Testis (tissue), 3 donors: ENCODE measurements around the gene CFAP299. TPM values are rescaled to one million over a fixed set of nuclear protein-coding genes. Genes with fewer than 3 reads are reported as not detected.

Source experiments
- DNase-seq: peaks from one replicate; pipeline ENCODE4 v3.0.0-alpha.2; 2019
- H3K27ac ChIP-seq, 2 donors: fragments of 200-600 bp; sonication (generic); one replicate each; pipeline ENCODE4 v1.5.1; 2019
- H3K27me3 ChIP-seq: fragments of 200-600 bp; sonication (generic); one replicate; pipeline ENCODE4 v1.5.1; 2019
- H3K36me3 ChIP-seq: fragments of 200-600 bp; sonication (generic); one replicate; pipeline ENCODE4 v1.5.1; 2017; ENCODE audit warnings: low read depth; ENCODE audit errors: missing control alignments
- H3K4me1 ChIP-seq: fragments of 200-600 bp; sonication (generic); one replicate; pipeline ENCODE4 v1.5.1; 2019
- H3K4me3 ChIP-seq, 2 donors: fragments of 200-600 bp; sonication (generic); one replicate each; pipeline ENCODE4 v1.5.1; 2017 to 2019
- H3K9me3 ChIP-seq: fragments of 200-600 bp; sonication (generic); one replicate; pipeline ENCODE4 v1.5.1; 2017
- CTCF ChIP-seq, 3 experiments: fragments of 450-650 bp in 2 of 3; fragments of 200-600 bp in 1 of 3; sonication (generic) in 1 of 3; IDR thresholded peaks; one replicate each; pipeline ENCODE4 v1.5.1; 2016 to 2019; ENCODE audit warnings: antibody characterized with exemption in 3 of 3, mild to moderate bottlenecking in 2 of 3, moderate library complexity in 1 of 3
- POLR2A ChIP-seq: fragments of 450-650 bp; IDR thresholded peaks from one replicate; pipeline ENCODE4 v1.6.1; 2017; ENCODE audit warnings: antibody characterized with exemption, mild to moderate bottlenecking, moderate library complexity
- WGBS, 2 donors: methylation state at CpG; one replicate each; pipeline ENCODE4 v1.1.5; 2018; 5-methylcytosine and 5-hydroxymethylcytosine counted together
- intact Hi-C: fragments of 100-400 bp; cut with DNase I; formaldehyde crosslinking; loops from one replicate; pipeline ENCODE4 v1.15.1; 2023; ENCODE audit warnings: low total_unique reads
- polyA plus RNA-seq: library from polyadenylated mRNA; stranded (reverse); fragments of 350-450 nt; fragmentation: Illumina TruSeq; extraction: RNeasy Lipid Tissue Mini Kit (QIAGEN cat#74804); gene quantifications from one replicate; pipeline ENCODE4 v1.2.3, GENCODE V29; 2014; ENCODE audit warnings: low read depth, low replicate concordance; ENCODE audit not compliant: insufficient read depth
- total RNA-seq, 2 donors: library from RNA; depleted of rRNA; stranded (reverse); fragments of >200 nt; gene quantifications; one replicate each; pipeline ENCODE4 v1.2.3, GENCODE V29; 2016

The CFAP299 gene
- total and polyA plus RNA-seq, 3 donors from 2014 or later: 18.1 to 51.9 (median 21.4) TPM

- intact Hi-C loops: no loop called here
- WGBS, 2 donors: 95% methylated on average over 8 of the region's 8 CpGs
- Histone ChIP-seq H3K27me3 (no peaks in the 10 kb centered on the region), H3K27ac (no peak overlapping the region), H3K4me3 (no peak overlapping the region), H3K36me3 (no peaks in the 10 kb centered on the region), H3K9me3 (no peaks in the 10 kb centered on the region), H3K4me1 (no peaks in the 10 kb centered on the region)
- TF ChIP-seq POLR2A (no peak), CTCF (IDR thresholded peaks at IDR 0.05) (no peak)
- no peak for DNase-seq
Observed at GRCh38 chr4:80321341-80321740, 14.2 kb upstream of the CFAP299 start.

GRCh38 chr4:80321776-80322175 lies 13.8 kb upstream of the CFAP299 start:
- H3K4me1 ChIP-seq: no peaks in the 10 kb centered on the region
- 75 to 76% methylated on average over 4 of the region's 4 CpGs for WGBS, 2 donors
- H3K4me3 ChIP-seq: no peak overlapping the region
- TF ChIP-seq CTCF (IDR thresholded peaks at IDR 0.05) (no peak), POLR2A (no peak)
- H3K9me3 ChIP-seq: no peaks in the 10 kb centered on the region
- H3K27me3 ChIP-seq: no peaks in the 10 kb centered on the region
- no peaks in the 10 kb centered on the region for H3K36me3 ChIP-seq
- intact Hi-C loops: no loop called here
- no peak for DNase-seq
- no peak overlapping the region for H3K27ac ChIP-seq

- DNase-seq: no peak
- Histone ChIP-seq H3K36me3 (no peaks in the 10 kb centered on the region), H3K27me3 (no peaks in the 10 kb centered on the region), H3K4me3 (no peak overlapping the region), H3K27ac (no peak overlapping the region), H3K4me1 (no peaks in the 10 kb centered on the region), H3K9me3 (no peaks in the 10 kb centered on the region)
- no peak for TF ChIP-seq POLR2A
- TF ChIP-seq CTCF (IDR thresholded peaks at IDR 0.05): no peak
- intact Hi-C loops: no loop called here
Observed at GRCh38 chr4:80322716-80323115, 12.8 kb upstream of the CFAP299 start.

GRCh38 chr4:80324171-80324570 lies 11.4 kb upstream of the CFAP299 start:
- no peaks in the 10 kb centered on the region for H3K9me3 ChIP-seq
- DNase-seq: no peak
- no peaks in the 10 kb centered on the region for H3K4me1 ChIP-seq
- H3K27me3 ChIP-seq: no peaks in the 10 kb centered on the region
- intact Hi-C loops: no loop called here
- H3K4me3 ChIP-seq: no peak overlapping the region
- H3K36me3 ChIP-seq: no peaks in the 10 kb centered on the region
- H3K27ac ChIP-seq: no peak overlapping the region
- 55 to 66% methylated on average over 6 of the region's 6 CpGs for WGBS, 2 donors
- no peak for TF ChIP-seq POLR2A
- TF ChIP-seq CTCF (IDR thresholded peaks at IDR 0.05): no peak

- TF ChIP-seq CTCF (IDR thresholded peaks at IDR 0.05): no peak
- TF ChIP-seq POLR2A: no peak
- no peak overlapping the region for H3K27ac ChIP-seq
- no peaks in the 10 kb centered on the region for H3K27me3 ChIP-seq
- H3K36me3 ChIP-seq: no peaks in the 10 kb centered on the region
- intact Hi-C loops: no loop called here
- no peaks in the 10 kb centered on the region for H3K9me3 ChIP-seq
- no peak overlapping the region for H3K4me3 ChIP-seq
- WGBS, 2 donors: 86 to 88% methylated on average over 2 of the region's 2 CpGs
- H3K4me1 ChIP-seq: peaks cover 4% of the 10 kb centered on the region
- DNase-seq: no peak
Observed at GRCh38 chr4:80331693-80332092, 3.8 kb upstream of the CFAP299 start.
